ENCODE measurements around the gene MALSU1.

MALSU1 gene

DNA sequence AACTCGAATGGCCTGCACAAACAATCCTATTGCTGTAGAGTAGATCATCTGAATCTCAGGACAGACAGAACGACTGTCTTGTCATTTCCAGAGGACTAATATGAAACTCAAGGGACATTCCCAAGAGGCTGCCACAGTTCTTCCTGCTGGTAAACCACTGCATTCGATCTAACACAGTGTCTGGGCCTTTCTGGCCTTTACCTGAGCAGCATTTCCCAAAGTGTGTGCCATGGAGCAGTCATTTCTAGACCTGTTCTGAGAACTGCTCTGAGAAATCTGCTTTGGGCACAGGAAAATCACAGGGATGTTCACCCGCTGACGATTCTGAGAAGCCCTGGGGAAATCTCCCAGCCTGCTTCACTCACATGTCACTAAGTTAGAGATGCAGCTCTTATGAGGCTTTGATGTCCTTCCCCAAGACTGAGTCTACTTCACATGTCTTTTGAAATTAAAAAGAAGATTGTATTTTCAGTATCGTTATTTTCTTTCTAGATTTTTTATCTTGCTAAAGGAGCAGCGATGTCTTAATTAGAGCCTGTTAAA, 34.2 kb upstream of the MALSU1 start:
- TF ChIP-seq, protein P1, sequence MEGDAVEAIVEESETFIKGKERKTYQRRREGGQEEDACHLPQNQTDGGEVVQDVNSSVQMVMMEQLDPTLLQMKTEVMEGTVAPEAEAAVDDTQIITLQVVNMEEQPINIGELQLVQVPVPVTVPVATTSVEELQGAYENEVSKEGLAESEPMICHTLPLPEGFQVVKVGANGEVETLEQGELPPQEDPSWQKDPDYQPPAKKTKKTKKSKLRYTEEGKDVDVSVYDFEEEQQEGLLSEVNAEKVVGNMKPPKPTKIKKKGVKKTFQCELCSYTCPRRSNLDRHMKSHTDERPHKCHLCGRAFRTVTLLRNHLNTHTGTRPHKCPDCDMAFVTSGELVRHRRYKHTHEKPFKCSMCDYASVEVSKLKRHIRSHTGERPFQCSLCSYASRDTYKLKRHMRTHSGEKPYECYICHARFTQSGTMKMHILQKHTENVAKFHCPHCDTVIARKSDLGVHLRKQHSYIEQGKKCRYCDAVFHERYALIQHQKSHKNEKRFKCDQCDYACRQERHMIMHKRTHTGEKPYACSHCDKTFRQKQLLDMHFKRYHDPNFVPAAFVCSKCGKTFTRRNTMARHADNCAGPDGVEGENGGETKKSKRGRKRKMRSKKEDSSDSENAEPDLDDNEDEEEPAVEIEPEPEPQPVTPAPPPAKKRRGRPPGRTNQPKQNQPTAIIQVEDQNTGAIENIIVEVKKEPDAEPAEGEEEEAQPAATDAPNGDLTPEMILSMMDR (IDR thresholded peaks at IDR 0.05; ENCODE audit: low read depth, low read length, missing control alignments): no peak
- H3K4me3 ChIP-seq (replicated peaks; ENCODE audit: low read depth, low read length): no peak overlapping the region
- DNase-seq (ENCODE audit: extremely low read depth, low read depth): no peak

DNA sequence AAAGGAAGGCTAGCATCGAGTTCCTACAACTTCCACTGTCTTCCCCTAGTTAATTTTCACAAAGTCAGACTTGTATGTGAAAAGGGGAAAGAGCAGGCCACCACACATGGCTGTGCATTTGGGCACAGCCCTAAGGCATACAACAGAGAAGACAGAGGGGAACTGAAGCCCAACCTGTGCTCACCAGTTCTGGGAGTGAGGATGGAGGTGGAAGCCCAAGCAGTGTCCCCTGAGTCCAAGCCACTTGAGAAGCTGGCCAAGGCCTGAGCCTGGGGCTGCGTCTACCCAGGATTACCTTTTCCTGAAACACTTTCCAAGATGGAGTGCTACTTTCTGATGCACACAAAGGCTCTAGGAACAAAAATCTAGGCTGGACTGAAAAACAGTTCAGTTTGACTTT, 32.2 kb upstream of the MALSU1 start:
- no peak overlapping the region for H3K4me3 ChIP-seq (replicated peaks; ENCODE audit: low read depth, low read length)
- TF ChIP-seq, protein P1 (IDR thresholded peaks at IDR 0.05; ENCODE audit: low read depth, low read length, missing control alignments): no peak
- DNase-seq (ENCODE audit: extremely low read depth, low read depth): no peak

DNA sequence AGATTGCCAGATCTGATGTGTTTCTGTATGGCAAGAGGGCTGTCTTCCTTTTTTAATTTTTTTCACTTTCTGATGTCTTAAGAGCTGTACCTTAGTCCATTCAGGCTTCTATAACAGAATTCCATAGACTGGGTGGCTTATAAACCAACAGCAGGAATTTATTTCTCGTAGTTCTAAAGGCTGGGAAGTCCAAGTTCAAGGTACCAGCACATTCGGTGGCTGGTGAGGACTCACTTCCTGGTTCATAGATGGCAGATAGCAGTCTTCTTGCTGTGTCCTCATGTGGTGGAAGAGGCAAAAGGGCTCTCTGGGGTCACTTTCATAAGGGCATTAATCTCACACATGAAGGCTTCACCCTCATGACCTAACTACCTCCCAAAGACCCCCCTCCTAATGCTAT, 31.8 kb upstream of the MALSU1 start:
- no peak for DNase-seq (ENCODE audit: extremely low read depth, low read depth)
- TF ChIP-seq, protein P1 (IDR thresholded peaks at IDR 0.05; ENCODE audit: low read depth, low read length, missing control alignments): no peak
- H3K4me3 ChIP-seq (replicated peaks; ENCODE audit: low read depth, low read length): no peak overlapping the region

DNA sequence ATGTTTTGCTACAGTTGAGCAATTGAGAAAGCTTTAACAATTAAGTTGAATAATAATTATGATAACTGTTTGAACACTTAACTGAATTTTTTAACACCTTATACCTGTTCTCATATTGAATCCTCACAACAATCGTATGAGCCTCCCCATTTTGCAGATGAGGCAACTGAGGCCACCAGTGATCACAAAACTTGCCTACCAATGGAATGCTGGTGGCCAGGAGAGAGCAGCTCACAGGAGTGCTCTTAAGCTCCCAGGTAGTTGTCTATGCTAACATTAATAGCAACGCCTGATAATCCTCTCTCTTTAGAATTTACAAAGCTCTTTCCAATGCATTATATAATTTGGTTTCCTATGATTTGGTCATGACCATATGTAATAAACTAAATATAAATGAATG, 31.0 kb upstream of the MALSU1 start:
- TF ChIP-seq, protein P1 (IDR thresholded peaks at IDR 0.05; ENCODE audit: low read depth, low read length, missing control alignments): no peak
- no peak overlapping the region for H3K4me3 ChIP-seq (replicated peaks; ENCODE audit: low read depth, low read length)
- no peak for DNase-seq (ENCODE audit: extremely low read depth, low read depth)

DNA sequence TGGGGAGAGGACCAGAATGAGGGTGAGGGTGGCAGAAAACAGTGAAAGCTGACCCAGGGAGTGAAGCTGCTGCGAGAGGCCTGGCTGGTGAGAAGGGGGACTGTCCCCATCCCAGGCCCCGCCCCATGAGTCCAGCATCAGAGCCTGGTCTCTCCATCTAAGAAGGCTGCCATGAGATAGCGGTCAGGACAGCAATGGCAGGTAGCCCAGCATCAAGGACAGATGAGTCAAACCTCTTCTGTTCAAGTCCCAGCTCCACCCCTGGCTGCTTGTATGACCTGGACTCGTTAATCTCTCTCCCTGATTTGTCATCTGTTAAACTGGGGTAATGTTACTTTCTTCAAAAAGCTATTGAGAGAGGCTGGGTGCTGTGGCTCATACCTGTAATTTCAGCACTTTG, 30.4 kb upstream of the MALSU1 start:
- H3K4me3 ChIP-seq (replicated peaks; ENCODE audit: low read depth, low read length): no peak overlapping the region
- DNase-seq (ENCODE audit: extremely low read depth, low read depth): no peak
- TF ChIP-seq, protein P1 (IDR thresholded peaks at IDR 0.05; ENCODE audit: low read depth, low read length, missing control alignments): no peak

DNA sequence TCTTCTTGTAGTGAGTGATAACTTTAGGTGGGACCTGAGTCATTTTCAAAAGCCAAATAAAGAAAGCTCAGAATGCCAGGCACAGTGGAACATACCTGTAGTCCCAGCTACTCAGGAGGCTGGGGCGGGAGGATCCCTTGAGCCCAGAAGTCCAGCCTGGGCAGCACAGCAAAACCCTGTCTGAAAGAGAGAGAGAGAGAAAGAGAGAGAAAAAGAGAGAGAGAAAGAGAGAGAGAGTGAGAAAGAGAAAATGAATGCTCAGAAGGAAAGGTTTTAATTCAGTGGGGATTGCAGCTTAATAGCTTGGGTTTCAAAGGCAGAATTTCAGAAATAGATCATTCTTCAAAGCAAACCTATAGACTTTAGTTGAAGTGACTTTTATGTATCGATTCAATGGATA, 26.9 kb upstream of the MALSU1 start:
- H3K4me3 ChIP-seq (replicated peaks; ENCODE audit: low read depth, low read length): no peak overlapping the region
- TF ChIP-seq, protein P1 (IDR thresholded peaks at IDR 0.05; ENCODE audit: low read depth, low read length, missing control alignments): no peak
- no peak for DNase-seq (ENCODE audit: extremely low read depth, low read depth)

GRCh38 chr7:23273141-23273599, 26.0 kb upstream of the MALSU1 start:
- peak; percentile 73 for DNase-seq (ENCODE audit: extremely low read depth, low read depth)
- no peak overlapping the region for H3K4me3 ChIP-seq (replicated peaks; ENCODE audit: low read depth, low read length)
- TF ChIP-seq, protein P1 (IDR thresholded peaks at IDR 0.05; ENCODE audit: low read depth, low read length, missing control alignments): peak; percentile 92
